Naive B cell (primary cell): Measurements from ENCODE around the gene ATL3. TPM values are rescaled to one million over a fixed set of nuclear protein-coding genes. Genes with fewer than 3 reads are reported as not detected.

Source experiments
- ATAC-seq, 2 donors: fragments of 150-1000 bp; cut with Tn5 transposase; 2 replicates each; pipeline ENCODE4 v1.10.0; 2021; ENCODE audit warnings: low read depth in 2 of 2, mild to moderate bottlenecking in 2 of 2, moderate library complexity in 2 of 2
- DNase-seq: peaks from one replicate; pipeline ENCODE4 v3.0.0; 2022
- H3K27ac Mint-ChIP-seq, 6 donors: one replicate each; pipeline ENCODE4 v1.8.0; 2020 to 2022; ENCODE audit warnings: mild to moderate bottlenecking in 6 of 6, mixed read lengths in 6 of 6, moderate library complexity in 5 of 6, inconsistent platforms in 2 of 6
- H3K27me3 Mint-ChIP-seq, 3 donors: one replicate each; pipeline ENCODE4 v1.8.0; 2021 to 2022; ENCODE audit warnings: mixed read lengths in 3 of 3, mild to moderate bottlenecking in 1 of 3
- H3K36me3 Mint-ChIP-seq, 2 donors: one replicate each; pipeline ENCODE4 v1.8.0; 2020 to 2022; ENCODE audit warnings: mixed read lengths in 2 of 2, inconsistent platforms in 1 of 2, mild to moderate bottlenecking in 1 of 2
- H3K4me1 Mint-ChIP-seq, 3 donors: one replicate each; pipeline ENCODE4 v1.8.0; 2020 to 2022; ENCODE audit warnings: mixed read lengths in 3 of 3, inconsistent platforms in 1 of 3, mild to moderate bottlenecking in 1 of 3, moderate library complexity in 1 of 3
- H3K4me3 Mint-ChIP-seq, 8 donors: one replicate each; pipeline ENCODE4 v1.8.0; 2020 to 2022; ENCODE audit warnings: mild to moderate bottlenecking in 8 of 8, mixed read lengths in 8 of 8, moderate library complexity in 8 of 8, inconsistent platforms in 2 of 8
- H3K9me3 Mint-ChIP-seq, 7 donors: one replicate each; pipeline ENCODE4 v1.8.0; 2020 to 2022; ENCODE audit warnings: mixed read lengths in 7 of 7, mild to moderate bottlenecking in 5 of 7, inconsistent platforms in 2 of 7, moderate library complexity in 1 of 7
- polyA plus RNA-seq, 6 donors: library from polyadenylated mRNA; unstranded; fragments of 300-500 nt; fragmentation: Illumina TruSeq; gene quantifications; one replicate each; pipeline ENCODE4 v1.2.3, GENCODE V29; 2021; ENCODE audit warnings: low read depth in 6 of 6

Gene ATL3
- polyA plus RNA-seq: 10 to 100 TPM; 15.9 to 22.4 (median 20.8) TPM

GRCh38 chr11:63671322-63672155 lies at the start of gene ATL3:
Gene ATL3, minus strand, starts transcription at chr11:63671376. Its CDS starts 41 bp downstream, at chr11:63671335.
- Mint-ChIP-seq H3K36me3 (no peaks in the 10 kb centered on the region), H3K27ac (peak within 1 kb of the TSS; percentile 63 to 94 (median 81)), H3K4me3 (peak within 1 kb of the TSS; percentile 82 to 93 (median 90)), H3K4me1 (peaks cover 15 to 34% (median 26%) of the 10 kb centered on the region in 3 donors), H3K9me3 (no peaks in the 10 kb centered on the region), H3K27me3 (no peaks in the 10 kb centered on the region)
- ATAC-seq (peak; percentile 95), DNase-seq (peak; percentile 95)

DNA sequence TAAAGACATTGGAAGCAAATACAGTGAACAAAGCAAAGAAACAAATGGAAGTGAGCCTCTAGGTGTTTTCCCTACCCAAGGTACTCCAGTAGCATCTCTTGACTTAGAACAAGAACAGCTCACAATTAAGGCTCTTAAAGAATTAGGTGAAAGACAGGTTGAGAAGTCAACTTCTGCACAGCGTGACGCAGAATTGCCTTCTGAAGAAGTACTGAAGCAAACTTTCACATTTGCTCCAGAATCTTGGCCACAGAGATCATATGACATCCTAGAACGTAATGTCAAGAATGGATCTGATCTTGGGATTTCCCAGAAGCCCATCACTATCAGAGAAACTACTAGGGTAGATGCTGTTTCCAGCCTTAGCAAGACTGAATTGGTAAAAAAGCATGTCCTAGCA lies 49.4 kb upstream of the ATL3 start:
- Mint-ChIP-seq H3K9me3 (no peaks in the 10 kb centered on the region), H3K36me3 (no peaks in the 10 kb centered on the region), H3K27me3 (no peaks in the 10 kb centered on the region), H3K4me1 (no peaks in the 10 kb centered on the region), H3K27ac (no peak overlapping the region), H3K4me3 (no peak overlapping the region)
- DNase-seq (no peak), ATAC-seq (no peak)

GRCh38 chr11:63719987-63720386 lies 48.8 kb upstream of the ATL3 start:
- no peak overlapping the region for H3K4me3 Mint-ChIP-seq
- no peak overlapping the region for H3K27ac Mint-ChIP-seq
- no peak for DNase-seq

GRCh38 chr11:63719001-63719400 lies 47.8 kb upstream of the ATL3 start:
- peaks cover 0 to 3% (median 0%) of the 10 kb centered on the region in 3 donors for H3K4me1 Mint-ChIP-seq
- H3K9me3 Mint-ChIP-seq: no peaks in the 10 kb centered on the region
- no peaks in the 10 kb centered on the region for H3K36me3 Mint-ChIP-seq
- no peaks in the 10 kb centered on the region for H3K27me3 Mint-ChIP-seq
- DNase-seq (no peak), ATAC-seq (no peak)
- no peak overlapping the region for H3K27ac Mint-ChIP-seq
- H3K4me3 Mint-ChIP-seq: no peak overlapping the region

More at GRCh38 chr11:63719987-63720386, 48.8 kb upstream of the ATL3 start:
- H3K36me3 Mint-ChIP-seq: no peaks in the 10 kb centered on the region
- ATAC-seq: no peak
- no peaks in the 10 kb centered on the region for H3K9me3 Mint-ChIP-seq
- no peaks in the 10 kb centered on the region for H3K4me1 Mint-ChIP-seq
- H3K27me3 Mint-ChIP-seq: no peaks in the 10 kb centered on the region

- Mint-ChIP-seq H3K36me3 (no peaks in the 10 kb centered on the region), H3K4me3 (no peak overlapping the region), H3K27ac (no peak overlapping the region), H3K27me3 (no peaks in the 10 kb centered on the region), H3K9me3 (no peaks in the 10 kb centered on the region), H3K4me1 (peaks cover 0 to 3% (median 0%) of the 10 kb centered on the region in 3 donors)
- ATAC-seq (no peak), DNase-seq (no peak)
These were observed 44.9 kb upstream of the ATL3 start for GRCh38 chr11:63716046-63716445.

GRCh38 chr11:63713766-63714165 lies 42.6 kb upstream of the ATL3 start:
- Mint-ChIP-seq H3K36me3 (no peaks in the 10 kb centered on the region), H3K4me3 (no peak overlapping the region), H3K9me3 (no peaks in the 10 kb centered on the region), H3K27ac (peak overlapping the region in 1 of 6 donors; percentile 7), H3K4me1 (peaks cover 0 to 3% (median 0%) of the 10 kb centered on the region in 3 donors), H3K27me3 (no peaks in the 10 kb centered on the region)
- ATAC-seq (no peak), DNase-seq (no peak)

DNA sequence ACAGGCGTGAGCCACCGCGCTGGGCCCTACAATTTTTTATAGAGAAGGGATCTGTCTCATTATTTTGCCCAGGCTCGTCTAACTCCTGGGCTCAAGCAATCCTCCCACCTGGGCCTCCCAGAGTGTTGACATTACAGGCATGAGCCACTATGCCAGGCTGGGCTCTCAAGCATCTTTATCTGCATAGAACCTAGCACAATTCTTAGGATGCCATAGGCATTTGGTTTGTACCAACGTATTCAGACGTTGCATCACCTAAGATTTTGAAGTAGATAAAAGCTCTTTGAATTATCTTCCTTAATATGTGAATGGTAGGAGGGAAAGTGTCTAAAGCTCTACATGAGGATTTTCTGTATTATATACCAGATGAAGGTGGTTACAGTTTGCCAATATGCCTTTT lies 40.7 kb upstream of the ATL3 start:
- H3K9me3 Mint-ChIP-seq: no peaks in the 10 kb centered on the region
- H3K27me3 Mint-ChIP-seq: no peaks in the 10 kb centered on the region
- ATAC-seq (no peak), DNase-seq (no peak)
- H3K4me3 Mint-ChIP-seq: no peak overlapping the region
- H3K4me1 Mint-ChIP-seq: peaks cover 0 to 3% (median 0%) of the 10 kb centered on the region in 3 donors
- H3K27ac Mint-ChIP-seq: peak overlapping the region in 1 of 6 donors; percentile 21
- H3K36me3 Mint-ChIP-seq: no peaks in the 10 kb centered on the region

GRCh38 chr11:63710476-63711217 lies 39.5 kb upstream of the ATL3 start:
- H3K4me3 Mint-ChIP-seq: no peak overlapping the region
- no peak for DNase-seq
- H3K4me1 Mint-ChIP-seq: peaks cover 0 to 3% (median 0%) of the 10 kb centered on the region in 3 donors
- ATAC-seq: no peak
- no peaks in the 10 kb centered on the region for H3K36me3 Mint-ChIP-seq
- H3K27me3 Mint-ChIP-seq: no peaks in the 10 kb centered on the region
- H3K27ac Mint-ChIP-seq: peak overlapping the region in 1 of 6 donors; percentile 27
- no peaks in the 10 kb centered on the region for H3K9me3 Mint-ChIP-seq

GRCh38 chr11:63709336-63709884 lies 38.2 kb upstream of the ATL3 start:
- no peak overlapping the region for H3K4me3 Mint-ChIP-seq
- H3K4me1 Mint-ChIP-seq: peaks cover 0 to 6% (median 6%) of the 10 kb centered on the region in 3 donors
- no peaks in the 10 kb centered on the region for H3K27me3 Mint-ChIP-seq
- ATAC-seq (no peak), DNase-seq (no peak)
- H3K27ac Mint-ChIP-seq: no peak overlapping the region
- no peaks in the 10 kb centered on the region for H3K36me3 Mint-ChIP-seq
- no peaks in the 10 kb centered on the region for H3K9me3 Mint-ChIP-seq

- ATAC-seq: no peak
- Mint-ChIP-seq H3K27me3 (no peaks in the 10 kb centered on the region), H3K36me3 (no peaks in the 10 kb centered on the region), H3K4me1 (peaks cover under 1 to 7% (median 6%) of the 10 kb centered on the region in 3 donors), H3K27ac (no peak overlapping the region), H3K4me3 (no peak overlapping the region), H3K9me3 (no peaks in the 10 kb centered on the region)
- no peak for DNase-seq
These were observed 37.6 kb upstream of the ATL3 start for GRCh38 chr11:63708764-63709163.

DNA sequence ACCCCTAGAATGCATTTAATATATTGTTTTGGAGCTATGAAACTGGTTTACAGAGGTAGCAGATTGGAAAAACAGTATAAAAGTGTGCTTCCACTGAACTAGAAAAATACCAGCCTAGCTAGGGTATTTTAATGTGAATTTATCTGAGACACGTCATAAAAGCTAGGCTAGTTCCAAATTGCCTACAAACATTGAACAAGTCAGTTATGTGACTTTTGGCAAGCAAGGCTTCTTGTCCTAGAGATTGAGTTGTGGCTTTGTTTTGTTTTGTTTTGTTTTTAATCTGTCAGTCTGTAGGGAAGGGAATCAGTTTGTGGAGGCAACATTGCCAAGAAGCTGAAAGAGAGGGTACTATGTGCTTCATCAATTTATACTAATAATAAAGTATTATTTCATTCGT lies 34.4 kb upstream of the ATL3 start:
- no peaks in the 10 kb centered on the region for H3K9me3 Mint-ChIP-seq
- no peak overlapping the region for H3K4me3 Mint-ChIP-seq
- no peak for DNase-seq
- ATAC-seq: no peak
- peaks cover 0 to 4% of the 10 kb centered on the region in 2 donors for H3K36me3 Mint-ChIP-seq
- H3K27me3 Mint-ChIP-seq: no peaks in the 10 kb centered on the region
- H3K27ac Mint-ChIP-seq: no peak overlapping the region
- peaks cover 7 to 22% (median 14%) of the 10 kb centered on the region in 3 donors for H3K4me1 Mint-ChIP-seq

GRCh38 chr11:63699896-63700295 lies 28.7 kb upstream of the ATL3 start:
- Mint-ChIP-seq H3K4me1 (peaks cover 18 to 39% (median 22%) of the 10 kb centered on the region in 3 donors), H3K4me3 (no peak overlapping the region), H3K27me3 (no peaks in the 10 kb centered on the region), H3K27ac (no peak overlapping the region), H3K36me3 (peaks cover 0 to 4% of the 10 kb centered on the region in 2 donors), H3K9me3 (no peaks in the 10 kb centered on the region)
- DNase-seq (no peak), ATAC-seq (no peak)

- Mint-ChIP-seq H3K4me1 (peaks cover 16 to 34% (median 18%) of the 10 kb centered on the region in 3 donors), H3K27me3 (no peaks in the 10 kb centered on the region), H3K36me3 (peaks cover 0 to 4% of the 10 kb centered on the region in 2 donors), H3K4me3 (peak overlapping the region in 1 of 8 donors; percentile 2), H3K9me3 (no peaks in the 10 kb centered on the region), H3K27ac (no peak overlapping the region)
- no peak for ATAC-seq
- no peak for DNase-seq
These were observed 28.0 kb upstream of the ATL3 start for GRCh38 chr11:63698976-63699733.
